Bronchial epithelial cell (primary cell): ENCODE data around the gene PIN1. TPM values are rescaled to one million over a fixed set of nuclear protein-coding genes. Genes with fewer than 3 reads are reported as not detected.

Source experiments
- DNase-seq: peaks from one replicate; pipeline ENCODE4 v3.0.0-alpha.2; 2010; ENCODE audit warnings: low read depth
- FAIRE-seq: peaks from 2 replicates; lab custom pipeline; 2011; peaks lifted over from hg19 to GRCh38; lab: Jason Lieb, UNC
- H3K27me3 ChIP-seq: 2 replicates; pipeline ENCODE4 v1.5.1; 2011; ENCODE audit warnings: low read length; ENCODE audit not compliant: control insufficient read depth, insufficient read depth
- H3K36me3 ChIP-seq: 2 replicates; pipeline ENCODE4 v1.5.1; 2011; ENCODE audit warnings: low read length; ENCODE audit not compliant: control insufficient read depth, insufficient read depth
- H3K4me3 ChIP-seq: 2 replicates; pipeline ENCODE4 v1.5.1; 2011; ENCODE audit warnings: mild to moderate bottlenecking, low read depth, low read length, control low read depth
- total RNA-seq: library from RNA; depleted of rRNA; stranded (reverse); fragments of >200 nt; gene quantifications from 2 replicates; pipeline ENCODE4 v1.2.1, GENCODE V29; 2014
- TF ChIP-seq, protein P1 (sequence below): IDR thresholded peaks from 2 replicates; pipeline ENCODE4 v1.5.1; 2011; ENCODE audit warnings: mild to moderate bottlenecking, moderate library complexity, low read length, control low read depth, inconsistent platforms; ENCODE audit not compliant: insufficient read depth, severe bottlenecking

The PIN1 gene
- total RNA-seq, 1 donor from 2014 or later, result 61.3 TPM

DNA sequence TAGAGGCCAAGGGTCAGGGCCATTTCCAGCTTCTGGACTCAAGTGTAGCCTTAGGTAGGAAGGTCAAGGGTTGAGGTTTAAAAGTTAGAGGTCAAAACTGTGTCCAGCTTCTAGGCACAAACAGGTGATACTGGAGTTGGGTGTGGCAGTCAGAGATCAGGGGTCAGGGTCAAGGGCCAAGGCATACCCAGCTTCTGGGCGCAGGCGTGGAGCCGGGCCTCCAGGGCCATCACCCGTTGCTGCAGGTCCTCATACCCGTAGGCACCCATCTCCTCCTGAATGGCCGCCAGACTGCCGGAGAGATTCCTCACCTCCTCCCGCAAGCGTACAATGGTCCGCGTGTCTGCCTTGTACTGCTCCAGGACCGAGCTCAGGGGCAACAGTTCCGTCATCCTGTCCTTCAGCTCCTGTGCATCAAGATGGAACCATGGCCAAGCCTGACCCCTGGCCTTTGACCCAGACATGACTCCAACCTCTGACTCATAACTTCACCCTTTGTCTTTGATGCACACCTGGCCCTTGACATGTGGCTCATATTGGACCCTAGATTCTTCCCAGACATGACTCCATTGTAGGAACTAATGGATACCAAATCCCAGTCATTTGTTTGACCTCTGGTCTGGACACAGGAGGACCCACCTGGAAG is 22.1 kb downstream of the PIN1 start:
- no peaks in the 10 kb centered on the region for H3K36me3 ChIP-seq
- TF ChIP-seq, protein P1, sequence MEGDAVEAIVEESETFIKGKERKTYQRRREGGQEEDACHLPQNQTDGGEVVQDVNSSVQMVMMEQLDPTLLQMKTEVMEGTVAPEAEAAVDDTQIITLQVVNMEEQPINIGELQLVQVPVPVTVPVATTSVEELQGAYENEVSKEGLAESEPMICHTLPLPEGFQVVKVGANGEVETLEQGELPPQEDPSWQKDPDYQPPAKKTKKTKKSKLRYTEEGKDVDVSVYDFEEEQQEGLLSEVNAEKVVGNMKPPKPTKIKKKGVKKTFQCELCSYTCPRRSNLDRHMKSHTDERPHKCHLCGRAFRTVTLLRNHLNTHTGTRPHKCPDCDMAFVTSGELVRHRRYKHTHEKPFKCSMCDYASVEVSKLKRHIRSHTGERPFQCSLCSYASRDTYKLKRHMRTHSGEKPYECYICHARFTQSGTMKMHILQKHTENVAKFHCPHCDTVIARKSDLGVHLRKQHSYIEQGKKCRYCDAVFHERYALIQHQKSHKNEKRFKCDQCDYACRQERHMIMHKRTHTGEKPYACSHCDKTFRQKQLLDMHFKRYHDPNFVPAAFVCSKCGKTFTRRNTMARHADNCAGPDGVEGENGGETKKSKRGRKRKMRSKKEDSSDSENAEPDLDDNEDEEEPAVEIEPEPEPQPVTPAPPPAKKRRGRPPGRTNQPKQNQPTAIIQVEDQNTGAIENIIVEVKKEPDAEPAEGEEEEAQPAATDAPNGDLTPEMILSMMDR, result no peak
- DNase-seq (no peak), FAIRE-seq (peak; percentile 84)
- no peaks in the 10 kb centered on the region for H3K27me3 ChIP-seq
- no peak overlapping the region for H3K4me3 ChIP-seq

DNA sequence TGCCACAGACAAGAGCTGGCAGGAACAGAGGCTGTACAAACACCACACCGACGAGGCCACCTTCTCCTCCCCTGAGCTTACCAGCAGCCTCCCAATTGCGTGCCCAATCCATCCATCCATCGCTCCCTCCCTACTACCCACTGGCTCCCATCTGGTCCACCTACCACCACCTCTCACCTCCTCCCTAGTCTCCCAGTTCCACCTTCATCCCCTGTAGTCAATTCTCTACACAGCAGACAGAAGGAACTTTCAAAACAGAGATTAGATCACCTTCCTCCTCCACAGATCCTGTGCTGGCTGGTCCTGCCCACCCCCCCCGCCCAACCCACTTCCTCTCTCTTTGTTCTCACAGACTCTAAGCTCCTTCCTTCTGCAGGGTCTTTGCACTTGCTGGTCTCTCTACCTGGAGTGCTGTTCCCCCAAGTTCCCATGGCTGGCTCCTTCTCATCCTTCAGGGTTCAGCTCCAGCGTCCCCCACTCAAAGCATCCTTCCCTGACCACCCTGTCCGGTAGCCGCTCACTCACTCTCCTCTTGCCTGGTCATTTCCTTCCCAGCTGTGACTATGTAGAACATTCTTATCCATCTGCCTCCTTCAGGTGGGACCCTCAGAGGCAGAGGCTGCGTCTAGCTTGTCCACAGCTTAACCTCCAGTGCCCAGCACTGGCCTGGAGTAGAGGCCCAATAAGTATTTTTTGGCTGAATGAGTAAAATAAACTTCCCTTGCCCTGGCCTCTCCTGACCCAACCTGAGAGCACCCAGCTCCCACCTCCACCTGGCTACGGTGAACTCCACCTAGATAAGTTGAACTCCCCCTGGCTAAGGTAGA is 23.0 kb downstream of the PIN1 start:
- Histone ChIP-seq H3K4me3 (no peak overlapping the region), H3K27me3 (no peaks in the 10 kb centered on the region), H3K36me3 (no peaks in the 10 kb centered on the region)
- DNase-seq (peak; percentile 33), FAIRE-seq (no peak)
- TF ChIP-seq, protein P1, result no peak

DNA sequence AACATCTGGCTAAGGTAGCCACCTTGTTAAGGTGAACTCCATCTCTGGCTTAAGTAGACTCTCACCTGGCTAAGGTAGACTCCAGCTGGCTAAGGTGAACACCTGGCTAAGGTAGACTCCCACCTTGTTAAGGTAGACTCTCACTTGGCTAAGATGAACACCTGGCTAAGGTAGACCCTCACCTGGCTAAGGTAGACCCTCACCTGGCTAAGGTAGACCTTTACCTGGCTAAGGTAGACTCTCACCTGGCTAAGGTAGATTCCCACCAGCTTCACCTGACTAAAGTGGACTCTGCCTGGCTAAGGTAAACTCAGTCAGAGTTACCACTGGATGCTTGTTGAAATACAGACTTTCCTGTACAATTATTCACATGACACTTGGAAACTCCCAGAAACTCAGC is 23.6 kb downstream of the PIN1 start:
- Histone ChIP-seq H3K4me3 (no peak overlapping the region), H3K27me3 (no peaks in the 10 kb centered on the region), H3K36me3 (no peaks in the 10 kb centered on the region)
- FAIRE-seq (no peak), DNase-seq (no peak)
- TF ChIP-seq, protein P1, result no peak

DNA sequence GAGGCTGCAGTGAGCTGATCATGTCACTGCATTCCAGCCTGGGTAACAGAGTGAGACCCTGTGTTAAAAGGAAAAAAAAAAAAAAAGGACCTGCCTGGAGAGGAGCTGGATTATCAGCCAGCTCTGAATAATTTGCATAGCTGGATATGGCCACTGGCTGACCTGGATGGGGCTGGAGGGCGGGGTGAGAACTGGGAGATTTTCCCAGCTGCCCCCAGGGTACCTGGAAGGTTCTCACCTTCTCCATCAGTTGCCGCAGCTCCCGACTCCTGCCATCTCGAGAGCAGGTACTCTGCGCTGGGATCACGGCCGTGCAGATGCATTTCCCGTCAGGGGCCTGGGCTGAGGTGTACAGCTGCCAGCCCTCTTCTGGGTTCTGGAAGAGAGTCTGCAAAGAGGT is 25.3 kb downstream of the PIN1 start:
- DNase-seq (no peak), FAIRE-seq (no peak)
- Histone ChIP-seq H3K36me3 (no peaks in the 10 kb centered on the region), H3K27me3 (no peaks in the 10 kb centered on the region), H3K4me3 (no peak overlapping the region)
- TF ChIP-seq, protein P1, result no peak

DNA sequence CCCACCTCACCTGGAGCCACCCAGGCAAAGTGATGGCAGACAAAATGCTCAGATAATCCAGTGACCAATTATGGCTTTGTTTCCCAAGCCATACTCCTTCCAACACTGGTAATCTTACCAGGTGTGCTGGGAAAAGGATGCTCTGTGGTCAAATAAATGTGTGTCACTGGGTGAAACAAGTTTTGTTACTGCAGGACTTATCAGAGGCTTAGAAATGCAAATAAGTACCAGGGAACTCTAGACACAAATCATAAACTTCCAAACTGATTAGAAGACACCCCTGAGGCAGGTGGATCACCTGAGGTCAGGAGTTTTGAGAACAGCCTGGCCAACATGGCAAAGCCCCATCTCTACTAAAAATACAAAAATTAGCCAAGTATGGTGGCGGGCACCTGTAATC is 26.4 kb downstream of the PIN1 start:
- Histone ChIP-seq H3K27me3 (no peaks in the 10 kb centered on the region), H3K36me3 (no peaks in the 10 kb centered on the region), H3K4me3 (no peak overlapping the region)
- DNase-seq (no peak), FAIRE-seq (no peak)
- TF ChIP-seq, protein P1, result no peak
